Skeletal muscle tissue (tissue), 4 donors: ENCODE results near the gene GPRIN3. TPM values are rescaled to one million over a fixed set of nuclear protein-coding genes. Genes with fewer than 3 reads are reported as not detected.
A peak's percentile ranks its signal among the peaks of the same experiment; 100 is the strongest.

Experiments used
- H3K27ac ChIP-seq: one replicate; pipeline ENCODE4 v1.7.0; 2013; ENCODE audit warnings: mild to moderate bottlenecking, low read depth, low read length, inconsistent platforms
- H3K27me3 ChIP-seq, 3 donors: one replicate each; pipeline ENCODE4 v1.7.0; 2013; ENCODE audit warnings: low read length in 3 of 3; ENCODE audit not compliant: control insufficient read depth in 3 of 3, insufficient read depth in 3 of 3
- H3K36me3 ChIP-seq, 3 donors: one replicate each; pipeline ENCODE4 v1.7.0; 2013; ENCODE audit warnings: low read length in 3 of 3; ENCODE audit not compliant: control insufficient read depth in 3 of 3, insufficient read depth in 3 of 3
- H3K4me1 ChIP-seq, 3 donors: one replicate each; pipeline ENCODE4 v1.7.0; 2013; ENCODE audit warnings: low read length in 3 of 3, mild to moderate bottlenecking in 3 of 3; ENCODE audit not compliant: control insufficient read depth in 3 of 3, insufficient read depth in 3 of 3
- H3K4me3 ChIP-seq, 3 donors: one replicate each; pipeline ENCODE4 v1.7.0; 2013; ENCODE audit warnings: low read length in 3 of 3
- H3K9ac ChIP-seq, 3 donors: one replicate each; pipeline ENCODE4 v1.7.0; 2013; ENCODE audit warnings: low read length in 3 of 3, mild to moderate bottlenecking in 3 of 3, moderate library complexity in 2 of 3, low read depth in 1 of 3
- H3K9me3 ChIP-seq, 3 donors: one replicate each; pipeline ENCODE4 v1.7.0; 2013; ENCODE audit warnings: low read length in 3 of 3; ENCODE audit not compliant: control insufficient read depth in 3 of 3
- total RNA-seq: library from RNA; depleted of rRNA; stranded (reverse); fragments of >200 nt; gene quantifications from one replicate; pipeline ENCODE4 v1.2.3, GENCODE V29; 2014
- donor health status: Osteomylitis.

The GPRIN3 gene
- total RNA-seq, 1 donor from 2014 or later, result 3.7 TPM

- Histone ChIP-seq H3K4me1 (no peaks in the 10 kb centered on the region), H3K4me3 (no peak overlapping the region), H3K27me3 (peaks cover 0 to 7% (median 3%) of the 10 kb centered on the region in 3 donors), H3K9ac (no peak overlapping the region), H3K27ac (no peak overlapping the region), H3K9me3 (no peaks in the 10 kb centered on the region), H3K36me3 (no peaks in the 10 kb centered on the region)
Measured at GRCh38 chr4:89253935-89254334, 53.7 kb downstream of the GPRIN3 start.

DNA sequence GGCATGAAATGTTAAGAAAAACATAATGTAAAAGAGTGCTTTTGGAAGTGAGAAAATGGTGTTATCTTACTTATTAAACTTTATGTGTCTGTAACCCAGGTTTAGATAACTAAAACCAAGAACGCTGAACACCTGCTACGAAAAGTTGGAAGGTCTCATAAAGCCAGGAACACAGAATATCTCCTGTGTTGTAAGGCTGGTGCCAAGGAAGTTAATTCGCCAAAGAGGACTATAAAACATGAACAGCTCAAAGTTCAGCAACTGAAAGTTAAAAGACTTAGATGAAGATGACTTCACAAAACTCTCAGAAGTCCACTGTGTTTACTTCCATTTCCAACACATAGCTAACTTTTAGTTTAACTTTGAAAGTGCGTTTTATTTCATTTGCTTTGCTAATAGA, 54.3 kb downstream of the GPRIN3 start:
- no peak overlapping the region for H3K4me3 ChIP-seq

DNA sequence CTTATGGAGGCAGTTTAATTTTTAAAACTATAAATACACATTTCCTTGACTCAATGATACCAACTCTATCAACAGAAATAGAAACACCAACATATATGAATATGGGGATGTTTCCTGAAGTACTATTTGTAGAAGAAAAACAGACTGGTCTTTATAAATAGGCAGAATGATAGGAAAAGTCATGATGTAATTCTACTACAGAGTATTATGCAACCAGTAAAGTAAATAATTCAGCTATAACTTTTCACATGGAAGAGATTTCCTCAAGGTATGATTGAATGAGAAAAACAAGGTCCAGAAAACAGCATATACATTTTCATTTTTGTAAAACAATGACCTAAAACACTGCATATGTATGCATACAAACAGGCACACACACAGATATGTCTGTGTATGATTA, 56.2 kb downstream of the GPRIN3 start:
- H3K9ac ChIP-seq, result no peak overlapping the region
- no peaks in the 10 kb centered on the region for H3K36me3 ChIP-seq
- no peaks in the 10 kb centered on the region for H3K4me1 ChIP-seq
- H3K9me3 ChIP-seq, result no peaks in the 10 kb centered on the region
- H3K4me3 ChIP-seq, result no peak overlapping the region
- no peak overlapping the region for H3K27ac ChIP-seq
- H3K27me3 ChIP-seq, result peaks cover 0 to 8% (median 7%) of the 10 kb centered on the region in 3 donors

More for the DNA sequence above, 54.3 kb downstream of the GPRIN3 start:
- Histone ChIP-seq H3K36me3 (no peaks in the 10 kb centered on the region), H3K9me3 (no peaks in the 10 kb centered on the region), H3K9ac (no peak overlapping the region), H3K4me1 (no peaks in the 10 kb centered on the region), H3K27ac (no peak overlapping the region), H3K27me3 (peaks cover 0 to 7% (median 5%) of the 10 kb centered on the region in 3 donors)

GRCh38 chr4:89249716-89250361, 57.8 kb downstream of the GPRIN3 start:
- Histone ChIP-seq H3K9me3 (no peaks in the 10 kb centered on the region), H3K27me3 (peaks cover 0 to 8% (median 7%) of the 10 kb centered on the region in 3 donors), H3K4me1 (no peaks in the 10 kb centered on the region), H3K4me3 (no peak overlapping the region), H3K9ac (no peak overlapping the region), H3K27ac (no peak overlapping the region), H3K36me3 (no peaks in the 10 kb centered on the region)

DNA sequence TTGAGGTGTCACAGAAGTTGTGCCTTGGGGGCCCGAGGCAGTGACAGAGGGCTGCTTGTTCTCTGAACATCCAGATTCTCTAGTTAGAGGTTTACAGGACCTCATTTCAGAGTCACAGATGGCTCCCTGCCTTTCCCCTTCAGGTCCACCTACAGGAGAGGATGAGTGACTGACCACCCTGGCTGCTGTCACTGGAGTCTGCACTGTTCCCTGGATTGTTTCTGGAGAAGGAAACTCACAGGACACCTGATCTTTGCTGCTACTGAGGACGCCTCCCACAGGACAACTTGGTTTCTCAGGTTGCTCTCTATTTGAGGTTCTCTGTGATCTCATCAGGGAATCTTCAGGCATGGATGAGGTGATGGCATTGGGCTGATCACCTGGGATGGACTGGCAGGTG, 58.3 kb downstream of the GPRIN3 start:
- Histone ChIP-seq H3K27me3 (peaks cover 0 to 8% (median 7%) of the 10 kb centered on the region in 3 donors), H3K4me3 (peak overlapping the region; percentile 1 to 46 (median 34)), H3K4me1 (no peaks in the 10 kb centered on the region)

DNA sequence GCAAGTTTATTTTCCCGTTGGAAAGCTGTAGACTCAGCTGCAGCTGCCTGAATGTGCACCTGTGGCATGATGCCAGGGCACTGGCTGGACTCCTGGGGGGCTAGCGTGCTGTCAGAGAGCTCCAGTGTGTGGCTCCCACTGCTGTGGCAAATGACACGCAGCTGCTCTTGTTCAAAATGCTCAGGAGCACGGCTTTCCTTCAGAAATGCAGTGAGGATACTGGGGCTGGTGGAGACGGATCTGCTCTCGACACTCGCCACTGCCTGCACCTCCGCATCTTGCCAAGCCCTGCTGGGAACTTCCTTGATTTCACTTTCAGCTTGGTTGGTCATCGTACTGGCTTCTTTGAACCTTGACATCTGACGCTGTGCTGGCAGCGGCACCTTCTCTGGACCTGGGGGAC, 58.7 kb downstream of the GPRIN3 start:
- Histone ChIP-seq H3K27me3 (peaks cover 0 to 8% (median 7%) of the 10 kb centered on the region in 3 donors), H3K9me3 (no peaks in the 10 kb centered on the region), H3K36me3 (no peaks in the 10 kb centered on the region), H3K9ac (peak overlapping the region in 1 of 3 donors; percentile 4), H3K4me3 (peak overlapping the region; percentile 1 to 46 (median 34)), H3K27ac (no peak overlapping the region), H3K4me1 (no peaks in the 10 kb centered on the region)

More for the DNA sequence above, 58.3 kb downstream of the GPRIN3 start:
- Histone ChIP-seq H3K9me3 (no peaks in the 10 kb centered on the region), H3K36me3 (no peaks in the 10 kb centered on the region), H3K9ac (no peak overlapping the region), H3K27ac (no peak overlapping the region)

- no peak overlapping the region for H3K4me3 ChIP-seq
- no peaks in the 10 kb centered on the region for H3K36me3 ChIP-seq
- no peak overlapping the region for H3K27ac ChIP-seq
- H3K9ac ChIP-seq, result no peak overlapping the region
- no peaks in the 10 kb centered on the region for H3K9me3 ChIP-seq
- H3K27me3 ChIP-seq, result peaks cover 0 to 8% (median 7%) of the 10 kb centered on the region in 3 donors
- no peaks in the 10 kb centered on the region for H3K4me1 ChIP-seq
Measured at GRCh38 chr4:89247951-89248350, 59.6 kb downstream of the GPRIN3 start.

GRCh38 chr4:89245459-89245858, 62.1 kb downstream of the GPRIN3 start:
- Histone ChIP-seq H3K9ac (no peak overlapping the region), H3K4me3 (no peak overlapping the region), H3K27me3 (peaks cover 0 to 8% (median 7%) of the 10 kb centered on the region in 3 donors), H3K27ac (no peak overlapping the region), H3K36me3 (no peaks in the 10 kb centered on the region), H3K9me3 (no peaks in the 10 kb centered on the region), H3K4me1 (no peaks in the 10 kb centered on the region)

GRCh38 chr4:89243733-89244252, 63.8 kb downstream of the GPRIN3 start:
- H3K4me1 ChIP-seq, result no peaks in the 10 kb centered on the region
- H3K9me3 ChIP-seq, result no peaks in the 10 kb centered on the region
- no peak overlapping the region for H3K9ac ChIP-seq
- no peak overlapping the region for H3K27ac ChIP-seq
- no peaks in the 10 kb centered on the region for H3K36me3 ChIP-seq
- no peak overlapping the region for H3K4me3 ChIP-seq
- H3K27me3 ChIP-seq, result peaks cover 0 to 4% (median 0%) of the 10 kb centered on the region in 3 donors

- no peak overlapping the region for H3K4me3 ChIP-seq
- peaks cover 0 to 3% (median 0%) of the 10 kb centered on the region in 3 donors for H3K27me3 ChIP-seq
- H3K9me3 ChIP-seq, result no peaks in the 10 kb centered on the region
- no peak overlapping the region for H3K9ac ChIP-seq
- H3K36me3 ChIP-seq, result no peaks in the 10 kb centered on the region
- no peak overlapping the region for H3K27ac ChIP-seq
- no peaks in the 10 kb centered on the region for H3K4me1 ChIP-seq
Measured at GRCh38 chr4:89242864-89243732, 64.5 kb downstream of the GPRIN3 start.
